GM23338 (cell line): ENCODE measurements around the gene GPR162.

Source experiments
- CREB1 ChIP-seq: fragments of 250-450 bp; sonication (Bioruptor Pico); IDR thresholded peaks from 2 replicates; pipeline ENCODE4 v1.5.0; 2020; ENCODE audit warnings: low read depth, mild to moderate bottlenecking, moderate library complexity
- CTCF ChIP-seq, 2 experiments: fragments of 200-600 bp in 1 of 2; sonication (generic) in 1 of 2; conservative IDR thresholded peaks; 2 replicates each; pipeline versions ENCODE4 v1.5.1 to v1.6.1; 2016 to 2017; ENCODE audit warnings: antibody characterized with exemption in 2 of 2, low read depth in 2 of 2, mild to moderate bottlenecking in 2 of 2, moderate library complexity in 1 of 2
- ETS1 ChIP-seq: IDR thresholded peaks from 2 replicates; pipeline ENCODE4 v1.6.1; 2016; ENCODE audit warnings: antibody characterized with exemption
- EZH2 ChIP-seq: fragments of 200-600 bp; sonication (generic); IDR thresholded peaks from one replicate; pipeline ENCODE4 v1.8.0; 2017; ENCODE audit warnings: antibody characterized with exemption, mild to moderate bottlenecking, low read depth; ENCODE audit not compliant: unreplicated experiment
- EZH2phosphoT487 ChIP-seq: fragments of 200-600 bp; sonication (generic); IDR thresholded peaks from one replicate; pipeline ENCODE4 v1.8.1; 2018; ENCODE audit warnings: antibody characterized with exemption; ENCODE audit not compliant: unreplicated experiment
- JUNB ChIP-seq: IDR thresholded peaks from one replicate; pipeline ENCODE4 v1.6.1; 2016; ENCODE audit warnings: antibody characterized with exemption; ENCODE audit not compliant: unreplicated experiment
- NANOG ChIP-seq: IDR thresholded peaks from 2 replicates; pipeline ENCODE4 v1.6.1; 2016; ENCODE audit warnings: antibody characterized with exemption, borderline replicate concordance
- POLR2AphosphoS5 ChIP-seq: IDR thresholded peaks from 2 replicates; pipeline ENCODE4 v1.6.1; 2016; ENCODE audit warnings: antibody characterized with exemption, low read depth
- STAT1 ChIP-seq: IDR thresholded peaks from one replicate; pipeline ENCODE4 v1.6.1; 2016; ENCODE audit warnings: antibody characterized with exemption; ENCODE audit not compliant: unreplicated experiment
- ZNF114 ChIP-seq: fragments of 250-450 bp; sonication (Bioruptor Pico); IDR thresholded peaks from 2 replicates; pipeline ENCODE4 v1.5.0; 2020; ENCODE audit warnings: mild to moderate bottlenecking, moderate library complexity
- ZNF331 ChIP-seq: fragments of 250-450 bp; sonication (Bioruptor Pico); IDR thresholded peaks from 2 replicates; pipeline ENCODE4 v1.5.0; 2020; ENCODE audit warnings: low read depth, mild to moderate bottlenecking, moderate library complexity
- ZNF462 ChIP-seq: fragments of 250-450 bp; sonication (Bioruptor Pico); IDR thresholded peaks from 2 replicates; pipeline ENCODE4 v1.5.0; 2020; ENCODE audit warnings: mild to moderate bottlenecking, moderate library complexity
- TF ChIP-seq, protein P1 (sequence below): IDR thresholded peaks from one replicate; pipeline ENCODE4 v1.6.1; 2018; ENCODE audit warnings: antibody characterized with exemption; ENCODE audit not compliant: unreplicated experiment

- TF ChIP-seq EZH2 (no peak), CTCF (conservative IDR thresholded peaks at IDR 0.05; ENCODE audit: low read depth in 2 of 2) (no peak), POLR2AphosphoS5 (no peak), ETS1 (no peak), EZH2phosphoT487 (no peak), JUNB (no peak), CREB1 (CRISPR knock-in tag) (no peak), ZNF114 (CRISPR knock-in tag) (no peak), ZNF462 (no peak), NANOG (no peak), STAT1 (no peak), ZNF331 (CRISPR knock-in tag) (no peak)
- TF ChIP-seq, protein P1, sequence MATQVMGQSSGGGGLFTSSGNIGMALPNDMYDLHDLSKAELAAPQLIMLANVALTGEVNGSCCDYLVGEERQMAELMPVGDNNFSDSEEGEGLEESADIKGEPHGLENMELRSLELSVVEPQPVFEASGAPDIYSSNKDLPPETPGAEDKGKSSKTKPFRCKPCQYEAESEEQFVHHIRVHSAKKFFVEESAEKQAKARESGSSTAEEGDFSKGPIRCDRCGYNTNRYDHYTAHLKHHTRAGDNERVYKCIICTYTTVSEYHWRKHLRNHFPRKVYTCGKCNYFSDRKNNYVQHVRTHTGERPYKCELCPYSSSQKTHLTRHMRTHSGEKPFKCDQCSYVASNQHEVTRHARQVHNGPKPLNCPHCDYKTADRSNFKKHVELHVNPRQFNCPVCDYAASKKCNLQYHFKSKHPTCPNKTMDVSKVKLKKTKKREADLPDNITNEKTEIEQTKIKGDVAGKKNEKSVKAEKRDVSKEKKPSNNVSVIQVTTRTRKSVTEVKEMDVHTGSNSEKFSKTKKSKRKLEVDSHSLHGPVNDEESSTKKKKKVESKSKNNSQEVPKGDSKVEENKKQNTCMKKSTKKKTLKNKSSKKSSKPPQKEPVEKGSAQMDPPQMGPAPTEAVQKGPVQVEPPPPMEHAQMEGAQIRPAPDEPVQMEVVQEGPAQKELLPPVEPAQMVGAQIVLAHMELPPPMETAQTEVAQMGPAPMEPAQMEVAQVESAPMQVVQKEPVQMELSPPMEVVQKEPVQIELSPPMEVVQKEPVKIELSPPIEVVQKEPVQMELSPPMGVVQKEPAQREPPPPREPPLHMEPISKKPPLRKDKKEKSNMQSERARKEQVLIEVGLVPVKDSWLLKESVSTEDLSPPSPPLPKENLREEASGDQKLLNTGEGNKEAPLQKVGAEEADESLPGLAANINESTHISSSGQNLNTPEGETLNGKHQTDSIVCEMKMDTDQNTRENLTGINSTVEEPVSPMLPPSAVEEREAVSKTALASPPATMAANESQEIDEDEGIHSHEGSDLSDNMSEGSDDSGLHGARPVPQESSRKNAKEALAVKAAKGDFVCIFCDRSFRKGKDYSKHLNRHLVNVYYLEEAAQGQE, result no peak
Measured at GRCh38 chr12:6866163-6866919, 44.7 kb downstream of the GPR162 start.
